HepG2 (cell line): ENCODE data around the gene CDR2L. TPM values are rescaled to one million over a fixed set of nuclear protein-coding genes. Genes with fewer than 3 reads are reported as not detected.
A peak's percentile ranks its signal among the peaks of the same experiment; 100 is the strongest.

Experiments used
- GATAD2A ChIP-seq: IDR thresholded peaks from 2 replicates; pipeline ENCODE4 v1.6.1; 2016
- KLF6 ChIP-seq: IDR thresholded peaks from 2 replicates; pipeline ENCODE4 v1.8.0; 2016; ENCODE audit warnings: missing biosample characterization, missing genetic modification reagents
- NCOA1 ChIP-seq: sonication (generic); formaldehyde crosslinking; IDR thresholded peaks from 2 replicates; pipeline ENCODE4 v1.9.0; 2021; ENCODE audit warnings: missing genetic modification reagents
- PAX8 ChIP-seq: sonication (generic); formaldehyde crosslinking; IDR thresholded peaks from 2 replicates; pipeline ENCODE4 v1.8.0; 2022; ENCODE audit warnings: mild to moderate bottlenecking, missing genetic modification reagents, borderline replicate concordance
- PHF21A ChIP-seq: sonication (generic); formaldehyde crosslinking; IDR thresholded peaks from 2 replicates; pipeline ENCODE4 v1.5.0; 2020; ENCODE audit warnings: mild to moderate bottlenecking, missing genetic modification reagents
- PLRG1 ChIP-seq: fragments of 450-650 bp; conservative IDR thresholded peaks from 2 replicates; pipeline ENCODE4 v1.6.1; 2016
- SP140L ChIP-seq: sonication (generic); formaldehyde crosslinking; IDR thresholded peaks from 2 replicates; pipeline ENCODE4 v1.4.0; 2020; ENCODE audit warnings: missing genetic modification reagents, borderline replicate concordance
- ZFP1 ChIP-seq: IDR thresholded peaks from 2 replicates; pipeline ENCODE4 v1.6.1; 2016
- ZNF160 ChIP-seq: sonication (generic); formaldehyde crosslinking; IDR thresholded peaks from 2 replicates; pipeline ENCODE4 v1.8.0; 2022; ENCODE audit warnings: mild to moderate bottlenecking, inconsistent platforms, missing genetic modification reagents
- ZNF260 ChIP-seq: sonication (generic); formaldehyde crosslinking; IDR thresholded peaks from 2 replicates; pipeline ENCODE4 v1.4.0; 2020; ENCODE audit warnings: missing genetic modification reagents, low read depth, mild to moderate bottlenecking, borderline replicate concordance
- ZNF451 ChIP-seq: sonication (generic); formaldehyde crosslinking; IDR thresholded peaks from 2 replicates; pipeline ENCODE4 v1.5.0; 2020; ENCODE audit warnings: mild to moderate bottlenecking, missing genetic modification reagents
- ZNF564 ChIP-seq: sonication (generic); formaldehyde crosslinking; IDR thresholded peaks from 2 replicates; pipeline ENCODE4 v1.8.1; 2023; ENCODE audit warnings: mild to moderate bottlenecking, missing genetic modification reagents
- ZSCAN25 ChIP-seq: sonication (generic); formaldehyde crosslinking; IDR thresholded peaks from 2 replicates; pipeline ENCODE4 v1.8.0; 2022; ENCODE audit warnings: mild to moderate bottlenecking, missing genetic modification reagents
- polyA plus RNA-seq, 8 experiments: library from polyadenylated mRNA; depleted of rRNA in 3 of 8; stranded (reverse) in 7 of 8; unstranded in 1 of 8; fragments of >200 nt; fragmentation: Illumina TruSeq in 4 of 8; extraction: Trizol in 4 of 8; gene quantifications; 2 replicates each; pipeline versions ENCODE4 v1.2.1 to v1.2.3, GENCODE V29; 2011 to 2016; ENCODE audit warnings: low read depth in 4 of 8, missing spikeins in 1 of 8, mixed read lengths in 1 of 8; ENCODE audit not compliant: insufficient read depth in 1 of 8
- total RNA-seq, 5 experiments: library from RNA; depleted of rRNA; stranded (reverse); fragments of >200 nt; fragmentation: Illumina TruSeq; extraction: Trizol; gene quantifications; 2 replicates each; pipeline ENCODE4 v1.2.3, GENCODE V29; 2016; ENCODE audit warnings: low read depth in 1 of 5
- TF ChIP-seq, protein P1 (sequence below): sonication (generic); formaldehyde crosslinking; IDR thresholded peaks from 2 replicates; pipeline ENCODE4 v1.5.1; 2020; ENCODE audit warnings: mild to moderate bottlenecking, missing genetic modification reagents, moderate library complexity
- TF ChIP-seq, protein P2 (sequence below): IDR thresholded peaks from 2 replicates; pipeline ENCODE4 v1.6.1; 2016
- TF ChIP-seq, protein P3 (sequence below): sonication (generic); formaldehyde crosslinking; IDR thresholded peaks from 2 replicates; pipeline ENCODE4 v1.8.1; 2023; ENCODE audit warnings: missing genetic modification reagents, mild to moderate bottlenecking, borderline replicate concordance

The CDR2L gene
- total and polyA plus RNA-seq, 2 of the 13 experiments (the other 11 are each of a cell fraction or from before 2014, with no cell fraction given), result 1.9 to 2.1 TPM

DNA sequence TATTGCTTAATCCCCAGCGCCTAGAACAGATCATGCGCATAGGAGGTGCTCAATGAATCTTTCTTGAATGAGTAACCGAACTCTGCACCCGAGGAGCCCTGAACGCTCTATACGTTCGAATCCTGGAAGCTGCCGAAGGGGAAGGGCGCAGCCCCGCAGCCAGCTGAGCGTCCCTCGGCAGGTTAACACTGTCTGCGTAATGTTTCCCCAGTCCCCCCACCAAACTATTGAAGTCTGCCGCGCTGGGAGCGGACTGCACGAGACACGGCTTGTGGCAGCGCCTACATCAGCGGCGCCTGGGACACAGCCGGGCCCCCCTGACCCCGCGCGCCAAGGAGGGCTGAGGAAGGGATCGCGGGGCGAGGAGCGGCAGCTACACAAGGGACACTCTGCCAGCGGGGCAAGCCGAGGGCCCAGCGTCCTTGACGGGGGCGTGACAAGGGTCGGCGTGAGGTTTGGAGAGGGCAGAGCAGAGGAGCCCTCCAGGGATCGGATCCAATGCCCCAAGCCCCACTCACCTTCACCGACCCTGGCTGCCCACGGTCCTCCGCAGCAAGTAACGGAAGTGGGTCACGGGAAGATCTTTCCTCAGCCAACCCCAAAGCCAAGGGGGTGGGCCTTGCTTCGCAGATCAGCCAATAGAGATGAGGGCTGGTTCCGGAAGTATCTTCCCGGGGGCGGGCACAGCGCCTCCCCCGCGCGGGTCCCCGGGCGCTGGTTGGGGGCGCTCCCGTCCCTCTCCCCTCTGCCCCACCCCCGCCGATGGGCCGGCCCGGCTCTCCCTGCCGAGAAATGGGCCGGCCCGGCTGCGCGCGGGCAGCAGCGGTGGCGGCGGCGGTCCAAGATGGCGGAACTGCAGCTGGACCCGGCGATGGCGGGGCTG lies 59.2 kb downstream of the CDR2L start, which contains the start of the genes ATP5PD and KCTD2 (continued):
- TF ChIP-seq ZSCAN25 (peak; percentile 87), KLF6 (CRISPR knock-in tag) (peak; percentile 66; the same call in 1 of the 2 replicates), SP140L (CRISPR knock-in tag) (no peak), ZNF564 (CRISPR knock-in tag) (peak; percentile 68; the same call in 1 of the 2 replicates), GATAD2A (CRISPR knock-in tag) (peak; percentile 58; the same call in 1 of the 2 replicates), ZFP1 (CRISPR knock-in tag) (0 out of 2 replicates have a peak, but pooled peaks have one; percentile 84), ZNF160 (no peak; the same call in none of the 2 replicates), PAX8 (CRISPR knock-in tag) (peak; percentile 51; the same call in 1 of the 2 replicates), PLRG1 (no peak), ZNF260 (CRISPR knock-in tag) (0 out of 2 replicates have a peak, but pooled peaks have one; percentile 45), NCOA1 (0 out of 2 replicates have a peak, but pooled peaks have one; percentile 67), PHF21A (CRISPR knock-in tag) (peak; percentile 63; the same call in 1 of the 2 replicates), ZNF451 (CRISPR knock-in tag) (peak; percentile 92)
- TF ChIP-seq, protein P1, sequence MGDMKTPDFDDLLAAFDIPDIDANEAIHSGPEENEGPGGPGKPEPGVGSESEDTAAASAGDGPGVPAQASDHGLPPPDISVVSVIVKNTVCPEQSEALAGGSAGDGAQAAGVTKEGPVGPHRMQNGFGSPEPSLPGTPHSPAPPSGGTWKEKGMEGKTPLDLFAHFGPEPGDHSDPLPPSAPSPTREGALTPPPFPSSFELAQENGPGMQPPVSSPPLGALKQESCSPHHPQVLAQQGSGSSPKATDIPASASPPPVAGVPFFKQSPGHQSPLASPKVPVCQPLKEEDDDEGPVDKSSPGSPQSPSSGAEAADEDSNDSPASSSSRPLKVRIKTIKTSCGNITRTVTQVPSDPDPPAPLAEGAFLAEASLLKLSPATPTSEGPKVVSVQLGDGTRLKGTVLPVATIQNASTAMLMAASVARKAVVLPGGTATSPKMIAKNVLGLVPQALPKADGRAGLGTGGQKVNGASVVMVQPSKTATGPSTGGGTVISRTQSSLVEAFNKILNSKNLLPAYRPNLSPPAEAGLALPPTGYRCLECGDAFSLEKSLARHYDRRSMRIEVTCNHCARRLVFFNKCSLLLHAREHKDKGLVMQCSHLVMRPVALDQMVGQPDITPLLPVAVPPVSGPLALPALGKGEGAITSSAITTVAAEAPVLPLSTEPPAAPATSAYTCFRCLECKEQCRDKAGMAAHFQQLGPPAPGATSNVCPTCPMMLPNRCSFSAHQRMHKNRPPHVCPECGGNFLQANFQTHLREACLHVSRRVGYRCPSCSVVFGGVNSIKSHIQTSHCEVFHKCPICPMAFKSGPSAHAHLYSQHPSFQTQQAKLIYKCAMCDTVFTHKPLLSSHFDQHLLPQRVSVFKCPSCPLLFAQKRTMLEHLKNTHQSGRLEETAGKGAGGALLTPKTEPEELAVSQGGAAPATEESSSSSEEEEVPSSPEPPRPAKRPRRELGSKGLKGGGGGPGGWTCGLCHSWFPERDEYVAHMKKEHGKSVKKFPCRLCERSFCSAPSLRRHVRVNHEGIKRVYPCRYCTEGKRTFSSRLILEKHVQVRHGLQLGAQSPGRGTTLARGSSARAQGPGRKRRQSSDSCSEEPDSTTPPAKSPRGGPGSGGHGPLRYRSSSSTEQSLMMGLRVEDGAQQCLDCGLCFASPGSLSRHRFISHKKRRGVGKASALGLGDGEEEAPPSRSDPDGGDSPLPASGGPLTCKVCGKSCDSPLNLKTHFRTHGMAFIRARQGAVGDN, result peak; percentile 82
- TF ChIP-seq, protein P2, sequence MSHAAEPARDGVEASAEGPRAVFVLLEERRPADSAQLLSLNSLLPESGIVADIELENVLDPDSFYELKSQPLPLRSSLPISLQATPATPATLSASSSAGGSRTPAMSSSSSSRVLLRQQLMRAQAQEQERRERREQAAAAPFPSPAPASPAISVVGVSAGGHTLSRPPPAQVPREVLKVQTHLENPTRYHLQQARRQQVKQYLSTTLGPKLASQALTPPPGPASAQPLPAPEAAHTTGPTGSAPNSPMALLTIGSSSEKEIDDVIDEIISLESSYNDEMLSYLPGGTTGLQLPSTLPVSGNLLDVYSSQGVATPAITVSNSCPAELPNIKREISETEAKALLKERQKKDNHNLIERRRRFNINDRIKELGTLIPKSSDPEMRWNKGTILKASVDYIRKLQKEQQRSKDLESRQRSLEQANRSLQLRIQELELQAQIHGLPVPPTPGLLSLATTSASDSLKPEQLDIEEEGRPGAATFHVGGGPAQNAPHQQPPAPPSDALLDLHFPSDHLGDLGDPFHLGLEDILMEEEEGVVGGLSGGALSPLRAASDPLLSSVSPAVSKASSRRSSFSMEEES (CRISPR knock-in tag), result peak; percentile 51; the same call in 1 of the 2 replicates
- TF ChIP-seq, protein P3, sequence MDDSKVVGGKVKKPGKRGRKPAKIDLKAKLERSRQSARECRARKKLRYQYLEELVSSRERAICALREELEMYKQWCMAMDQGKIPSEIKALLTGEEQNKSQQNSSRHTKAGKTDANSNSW (CRISPR knock-in tag), result peak; percentile 87; the same call in 1 of the 2 replicates
